ENCODE data around the gene SCN2A.

The SCN2A gene

DNA sequence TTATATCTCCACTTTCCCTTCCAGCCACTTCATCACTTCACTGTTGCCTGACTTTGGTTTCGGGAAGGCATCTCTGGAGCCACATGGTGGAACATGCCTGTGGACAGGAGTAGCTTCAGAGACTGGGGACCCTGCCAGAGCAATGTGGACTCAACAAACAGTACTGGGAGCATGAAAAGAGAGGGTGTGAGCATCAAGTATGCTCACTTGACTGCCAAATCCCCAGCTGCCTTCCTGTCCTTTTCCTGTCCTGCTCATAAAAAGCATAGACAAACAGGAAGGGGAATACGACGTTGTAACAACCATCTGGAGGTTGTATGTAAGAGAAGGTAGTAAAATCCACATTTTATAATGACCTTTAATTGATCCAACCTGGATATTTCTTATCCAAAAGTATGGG is 169.0 kb downstream of the SCN2A start:
- CTCF ChIA-PET, result interaction anchor here (1.4 kb wide), 1 partner anchor 466 kb away, joined by 5 read pairs; no protein-coding TSS in a partner anchor
- DNase-seq (ENCODE audit: extremely low spot score), result no peak
- POLR2A ChIA-PET, result no interaction called here
- TF ChIP-seq, protein P1, sequence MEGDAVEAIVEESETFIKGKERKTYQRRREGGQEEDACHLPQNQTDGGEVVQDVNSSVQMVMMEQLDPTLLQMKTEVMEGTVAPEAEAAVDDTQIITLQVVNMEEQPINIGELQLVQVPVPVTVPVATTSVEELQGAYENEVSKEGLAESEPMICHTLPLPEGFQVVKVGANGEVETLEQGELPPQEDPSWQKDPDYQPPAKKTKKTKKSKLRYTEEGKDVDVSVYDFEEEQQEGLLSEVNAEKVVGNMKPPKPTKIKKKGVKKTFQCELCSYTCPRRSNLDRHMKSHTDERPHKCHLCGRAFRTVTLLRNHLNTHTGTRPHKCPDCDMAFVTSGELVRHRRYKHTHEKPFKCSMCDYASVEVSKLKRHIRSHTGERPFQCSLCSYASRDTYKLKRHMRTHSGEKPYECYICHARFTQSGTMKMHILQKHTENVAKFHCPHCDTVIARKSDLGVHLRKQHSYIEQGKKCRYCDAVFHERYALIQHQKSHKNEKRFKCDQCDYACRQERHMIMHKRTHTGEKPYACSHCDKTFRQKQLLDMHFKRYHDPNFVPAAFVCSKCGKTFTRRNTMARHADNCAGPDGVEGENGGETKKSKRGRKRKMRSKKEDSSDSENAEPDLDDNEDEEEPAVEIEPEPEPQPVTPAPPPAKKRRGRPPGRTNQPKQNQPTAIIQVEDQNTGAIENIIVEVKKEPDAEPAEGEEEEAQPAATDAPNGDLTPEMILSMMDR (IDR thresholded peaks at IDR 0.05; ENCODE audit: control extremely low read depth, extremely low read depth, low read depth, missing control alignments), result no peak

DNA sequence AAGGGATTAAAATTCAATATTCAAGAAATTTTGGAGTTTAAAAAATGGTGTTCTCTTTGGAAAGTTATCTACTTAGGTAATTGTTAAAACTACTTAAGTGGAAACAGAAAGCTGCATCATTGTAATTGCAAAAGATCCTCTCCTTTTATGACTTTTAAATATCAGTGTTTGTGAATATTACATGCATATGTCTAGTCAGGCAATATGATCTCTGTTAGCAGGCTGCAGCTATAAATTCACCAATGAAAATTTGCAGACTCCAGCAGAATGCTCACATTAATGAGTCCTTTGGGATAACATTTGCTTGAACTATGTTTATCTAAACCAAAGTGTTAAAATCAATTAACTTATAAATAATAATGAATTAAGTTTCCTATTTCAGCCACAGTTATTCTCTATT is 171.1 kb downstream of the SCN2A start:
- CTCF ChIA-PET, result interaction anchor here (1.1 to 1.6 kb wide), 2 partner anchors 9 to 11 kb away, joined by 3 to 5 read pairs; no protein-coding TSS in a partner anchor

DNA sequence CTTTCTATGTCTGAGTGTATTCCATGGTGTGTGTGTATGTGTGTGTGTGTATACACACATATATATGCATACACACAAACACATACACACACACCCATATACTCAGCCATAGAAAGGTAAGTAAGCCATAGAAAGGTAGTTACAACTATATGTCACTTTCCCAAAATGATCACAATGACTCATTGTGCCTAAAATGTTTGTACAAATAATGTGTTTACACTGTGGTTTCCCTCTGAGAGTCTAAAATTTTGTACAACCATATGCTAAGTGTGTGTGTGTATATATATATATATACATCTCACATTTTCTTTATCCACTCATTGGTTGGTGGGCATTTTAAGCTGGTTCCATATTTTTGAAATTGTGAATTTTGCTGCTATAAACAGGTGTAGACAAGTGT is 175.0 kb downstream of the SCN2A start:
- TF ChIP-seq, protein P1 (IDR thresholded peaks at IDR 0.05; ENCODE audit: control extremely low read depth, extremely low read depth, low read depth, missing control alignments), result no peak
- ChIA-PET CTCF (no interaction called here), POLR2A (no interaction called here)
- DNase-seq (ENCODE audit: extremely low spot score), result no peak

More for the DNA sequence above, 171.1 kb downstream of the SCN2A start:
- no peak for DNase-seq (ENCODE audit: extremely low spot score)
- POLR2A ChIA-PET, result no interaction called here
- TF ChIP-seq, protein P1 (IDR thresholded peaks at IDR 0.05; ENCODE audit: control extremely low read depth, extremely low read depth, low read depth, missing control alignments), result no peak

DNA sequence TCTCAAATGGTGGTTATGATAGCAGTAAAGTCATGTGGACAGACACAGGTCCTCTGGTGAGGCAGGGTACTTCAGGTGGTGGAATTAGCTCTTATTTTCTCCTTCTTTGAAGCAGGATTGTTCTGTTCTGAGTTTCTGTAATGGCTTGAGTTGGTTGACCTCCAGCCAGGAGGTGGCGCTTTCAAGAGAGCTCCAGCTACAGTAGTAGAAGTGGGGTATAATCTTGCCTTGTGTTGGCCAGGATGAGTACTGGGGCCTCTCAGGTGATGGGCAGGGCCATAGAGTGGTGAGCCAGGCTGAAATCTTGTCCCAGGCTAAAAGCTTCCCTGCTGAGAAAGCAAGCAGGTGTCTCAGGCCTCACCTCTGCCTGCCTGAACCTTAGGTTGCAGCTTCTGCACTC is 177.8 kb downstream of the SCN2A start:
- ChIA-PET POLR2A (no interaction called here), CTCF (no interaction called here)
- DNase-seq (ENCODE audit: extremely low spot score), result no peak
- TF ChIP-seq, protein P1 (IDR thresholded peaks at IDR 0.05; ENCODE audit: control extremely low read depth, extremely low read depth, low read depth, missing control alignments), result no peak

DNA sequence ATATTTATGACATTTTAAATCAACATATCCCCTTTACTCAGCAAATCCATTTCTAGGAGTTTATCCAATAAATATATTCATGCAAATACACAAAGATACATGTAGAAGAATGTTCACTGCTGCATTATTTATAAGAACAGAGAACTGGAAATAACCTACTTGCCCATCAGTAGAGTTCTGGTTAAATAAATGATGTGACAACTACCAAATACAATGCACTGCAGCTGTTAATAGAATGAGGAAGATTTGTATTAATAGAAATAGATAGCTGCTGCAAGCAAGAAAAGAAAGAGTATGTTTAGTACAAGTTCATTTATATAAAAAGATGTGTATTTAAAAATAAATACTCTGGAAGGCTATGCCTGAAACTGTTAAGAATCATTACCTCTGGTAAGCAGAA is 181.0 kb downstream of the SCN2A start:
- ChIA-PET POLR2A (no interaction called here), CTCF (no interaction called here)
- TF ChIP-seq, protein P1 (IDR thresholded peaks at IDR 0.05; ENCODE audit: control extremely low read depth, extremely low read depth, low read depth, missing control alignments), result no peak
- DNase-seq (ENCODE audit: extremely low spot score), result no peak

DNA sequence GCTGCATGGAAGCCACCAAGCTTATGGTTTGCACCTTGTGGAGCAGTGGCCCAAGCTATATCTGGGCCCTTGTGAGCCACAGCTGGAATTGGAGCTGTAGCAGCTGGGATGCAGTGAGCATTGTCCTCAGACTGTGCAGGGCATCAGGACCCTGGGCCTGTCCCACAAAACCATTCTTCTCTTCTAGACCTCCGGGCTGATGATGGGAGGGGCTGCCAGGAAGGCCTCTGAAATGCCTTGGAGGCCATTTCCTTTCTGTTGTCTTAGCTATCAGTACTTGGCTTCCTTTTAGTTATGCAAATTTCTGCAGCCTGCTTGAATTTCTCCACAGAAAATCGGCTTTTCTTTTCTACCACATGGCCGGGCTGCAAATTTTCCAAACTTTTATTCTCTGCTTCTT is 183.9 kb downstream of the SCN2A start:
- ChIA-PET CTCF (interaction anchor here (1.3 kb wide), 1 partner anchor 13 kb away, joined by 3 read pairs; no protein-coding TSS in a partner anchor), POLR2A (no interaction called here)
- DNase-seq (ENCODE audit: extremely low spot score), result no peak
- TF ChIP-seq, protein P1 (IDR thresholded peaks at IDR 0.05; ENCODE audit: control extremely low read depth, extremely low read depth, low read depth, missing control alignments), result no peak

DNA sequence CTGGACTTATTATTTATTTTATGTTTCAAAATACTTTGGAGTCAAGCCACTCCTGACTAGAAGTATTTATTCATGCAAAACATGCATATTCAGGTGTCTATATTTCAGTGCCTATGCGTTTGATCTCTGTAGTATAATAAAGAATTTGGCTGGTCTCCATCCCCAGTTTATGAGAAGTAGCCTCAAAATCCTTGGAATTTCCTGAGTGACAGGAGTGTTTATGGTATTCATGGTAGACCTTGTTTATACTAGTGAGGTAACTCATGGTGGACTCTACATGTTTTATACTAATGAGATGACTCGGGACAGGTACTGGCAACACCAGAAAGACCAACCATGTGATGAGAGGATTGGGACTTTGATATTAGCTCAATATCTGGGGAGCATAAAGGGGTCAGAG is 186.3 kb downstream of the SCN2A start:
- DNase-seq (ENCODE audit: extremely low spot score), result no peak
- ChIA-PET POLR2A (no interaction called here), CTCF (interaction anchor here (1.3 kb wide), 2 partner anchors 9 to 23 kb away, joined by 3 to 4 read pairs; no protein-coding TSS in a partner anchor)
- TF ChIP-seq, protein P1 (IDR thresholded peaks at IDR 0.05; ENCODE audit: control extremely low read depth, extremely low read depth, low read depth, missing control alignments), result no peak

Data from GM10248 (cell line).